Endometrial microvascular endothelial cells (primary cell): ENCODE data around the gene NEK9. TPM values are rescaled to one million over a fixed set of nuclear protein-coding genes. Genes with fewer than 3 reads are reported as not detected.
"Not testable (repeated sequence)": the region's sequence is repeated elsewhere in the genome, so short reads cannot be mapped to it uniquely, and the experiment has no call there.

Experiments
- in situ Hi-C: cut with HindIII; loops from 2 replicates; pipeline ENCODE4 v1.10.0; 2017; ENCODE audit warnings: low sequenced_read_pairs, low pct_unique_long_range_greater_than_20kb; ENCODE audit errors: inconsistent ontology term
- total RNA-seq: library from RNA; depleted of rRNA; stranded (reverse); fragments of >200 nt; gene quantifications from one replicate; pipeline ENCODE4 v1.2.3, GENCODE V29; 2015; ENCODE audit errors: inconsistent ontology term

Gene NEK9
- total RNA-seq, 1 donor from 2014 or later: 12.8 TPM

DNA sequence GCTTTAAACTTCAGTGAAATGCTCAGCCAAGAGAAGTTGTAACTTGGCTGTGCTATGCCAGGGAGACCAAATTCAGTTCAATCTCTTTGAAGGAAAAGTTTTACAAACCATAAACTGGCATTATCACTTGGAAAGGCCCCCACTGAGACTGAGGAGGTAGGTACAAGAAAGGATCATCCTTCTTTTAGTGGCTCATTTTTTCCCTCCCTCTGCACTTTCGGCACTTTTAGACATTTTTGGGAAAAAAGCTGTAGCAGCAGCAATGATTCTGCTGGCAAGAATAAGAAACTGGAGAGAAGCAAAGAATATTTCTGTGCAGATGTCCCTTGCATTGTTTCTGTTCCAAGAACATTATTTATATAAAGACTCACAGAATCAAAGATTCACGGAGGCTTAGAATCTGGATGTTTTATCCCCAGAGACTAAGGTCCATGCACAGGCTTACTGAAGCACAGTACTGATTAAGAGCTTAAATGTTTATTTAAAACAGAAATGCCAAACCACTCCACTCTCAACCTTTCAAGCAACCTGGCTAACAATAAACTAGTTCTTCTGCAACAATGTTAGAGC is 45.1 kb downstream of the NEK9 start:
- in situ Hi-C loops: no loop called here

DNA sequence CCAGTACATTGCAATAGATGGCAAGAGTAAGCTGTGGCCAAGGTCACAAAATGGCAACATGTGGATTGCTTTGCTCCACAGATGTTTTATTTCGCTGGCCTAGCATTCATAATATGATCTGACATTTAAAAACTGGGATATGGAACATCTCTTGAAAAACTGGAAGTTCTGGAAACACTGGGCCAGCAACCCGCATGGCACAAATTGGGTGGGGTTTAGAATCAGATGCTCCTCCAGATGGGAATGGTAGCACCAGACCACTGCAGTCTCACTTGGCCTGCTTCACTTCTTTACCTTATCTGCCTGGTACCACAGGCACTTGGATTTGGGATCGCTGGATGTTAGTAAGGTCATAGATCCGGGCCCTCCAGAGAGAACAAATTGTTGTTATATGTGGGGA is 47.3 kb downstream of the NEK9 start:
- in situ Hi-C loops: loop anchor here (5.0 kb wide), 1 partner anchor 117 kb away; no protein-coding TSS in a partner anchor

DNA sequence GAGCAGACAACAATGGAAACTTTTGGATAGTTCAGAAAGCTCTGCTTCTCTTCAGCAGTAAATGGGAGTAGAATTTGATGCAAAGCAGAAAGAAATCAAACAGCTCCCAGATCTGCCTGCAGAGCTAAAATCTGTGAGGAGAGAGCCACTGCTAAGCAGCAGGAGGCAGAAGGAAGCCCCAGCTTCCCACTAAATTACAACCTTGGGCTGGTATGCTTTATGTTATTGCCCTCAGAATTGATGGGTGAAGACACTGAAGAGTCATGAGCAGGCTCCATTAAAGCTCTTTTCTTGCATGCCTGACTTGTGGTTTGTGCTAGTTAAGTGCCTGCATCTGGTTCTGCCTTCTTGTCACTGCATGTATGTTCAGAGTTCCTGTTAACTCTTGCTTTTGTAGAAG is 49.1 kb downstream of the NEK9 start:
- in situ Hi-C loops: loop anchor here (5.0 kb wide), 1 partner anchor 115 kb away; no protein-coding TSS in a partner anchor

DNA sequence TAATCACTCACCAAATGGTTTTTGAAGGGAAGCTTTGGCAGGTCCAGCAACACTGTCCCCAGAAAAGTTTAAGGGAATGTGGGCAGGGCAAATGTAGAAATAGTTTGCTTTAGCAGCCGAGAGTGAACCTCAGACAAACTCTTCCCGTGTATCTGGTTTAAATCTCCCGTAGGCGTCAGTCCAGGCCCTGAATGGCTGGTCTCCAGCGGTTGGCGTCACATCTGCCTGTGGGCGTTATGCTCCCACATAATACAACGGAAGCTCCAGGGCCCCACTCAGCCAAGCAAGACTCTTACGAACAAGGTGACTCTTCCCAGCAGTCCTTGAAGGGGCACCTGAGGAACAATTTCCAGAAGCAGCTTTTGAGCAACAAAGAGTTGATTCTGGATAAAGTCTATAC is 56.5 kb downstream of the NEK9 start:
- in situ Hi-C loops: no loop called here

DNA sequence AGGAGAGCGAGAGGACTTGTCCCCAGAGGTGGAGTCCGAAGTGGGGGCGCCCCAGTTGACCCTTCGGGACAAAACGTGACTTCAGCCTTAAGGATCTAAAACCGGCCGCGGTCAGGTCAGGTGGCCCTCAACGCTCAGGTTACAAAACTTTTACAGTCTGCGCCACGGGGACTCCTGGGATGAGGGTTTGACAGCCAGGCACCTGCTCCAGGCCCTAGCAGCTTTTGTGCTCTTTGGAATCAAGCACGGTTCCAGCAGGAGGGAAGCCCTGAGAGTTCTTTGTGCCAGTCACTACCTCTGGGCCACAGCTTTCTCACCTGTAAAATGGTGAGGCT is 57.1 kb downstream of the NEK9 start:
- in situ Hi-C loops: no loop called here

DNA sequence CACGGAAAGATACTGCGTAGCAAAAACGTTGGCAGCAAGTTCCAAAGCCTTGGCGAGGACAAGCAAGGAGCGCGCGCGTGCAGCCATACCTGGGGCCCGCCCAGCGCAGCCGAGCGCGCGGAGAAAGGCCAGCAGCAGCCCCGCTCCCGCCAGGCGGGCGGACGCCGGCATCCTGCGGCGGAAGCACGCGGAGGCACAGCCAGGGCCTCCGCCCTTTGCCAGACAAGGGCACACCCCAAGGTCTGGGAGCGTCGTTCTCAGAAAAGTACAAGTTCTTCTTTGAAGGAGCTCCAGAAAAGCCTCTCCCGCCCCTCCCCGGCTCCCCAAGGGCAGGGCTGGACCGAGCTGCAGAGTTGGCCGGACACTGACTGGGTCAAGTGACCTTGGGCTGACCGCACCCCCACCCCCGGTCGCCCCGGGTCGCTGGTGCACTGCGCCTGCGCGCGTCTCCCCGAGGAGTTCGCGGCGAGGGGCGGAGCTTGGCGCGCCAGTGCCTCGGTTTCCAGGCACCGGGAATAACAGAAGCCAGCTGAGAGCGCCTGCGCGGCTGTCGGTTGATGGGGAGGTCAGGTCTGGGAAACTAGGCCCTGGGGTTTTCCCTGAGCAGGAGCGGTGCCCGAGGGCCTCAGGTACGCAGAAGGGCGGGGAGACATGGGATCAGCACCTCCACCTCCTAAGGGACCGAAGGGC is 57.6 kb downstream of the NEK9 start, which contains the start of gene ZC2HC1C:
Gene ZC2HC1C (plus strand): TSS at position 521 of the 690 bp plus-strand sequence. CDS start 933 bp downstream, outside the sequence.
- in situ Hi-C loops: no loop called here

DNA sequence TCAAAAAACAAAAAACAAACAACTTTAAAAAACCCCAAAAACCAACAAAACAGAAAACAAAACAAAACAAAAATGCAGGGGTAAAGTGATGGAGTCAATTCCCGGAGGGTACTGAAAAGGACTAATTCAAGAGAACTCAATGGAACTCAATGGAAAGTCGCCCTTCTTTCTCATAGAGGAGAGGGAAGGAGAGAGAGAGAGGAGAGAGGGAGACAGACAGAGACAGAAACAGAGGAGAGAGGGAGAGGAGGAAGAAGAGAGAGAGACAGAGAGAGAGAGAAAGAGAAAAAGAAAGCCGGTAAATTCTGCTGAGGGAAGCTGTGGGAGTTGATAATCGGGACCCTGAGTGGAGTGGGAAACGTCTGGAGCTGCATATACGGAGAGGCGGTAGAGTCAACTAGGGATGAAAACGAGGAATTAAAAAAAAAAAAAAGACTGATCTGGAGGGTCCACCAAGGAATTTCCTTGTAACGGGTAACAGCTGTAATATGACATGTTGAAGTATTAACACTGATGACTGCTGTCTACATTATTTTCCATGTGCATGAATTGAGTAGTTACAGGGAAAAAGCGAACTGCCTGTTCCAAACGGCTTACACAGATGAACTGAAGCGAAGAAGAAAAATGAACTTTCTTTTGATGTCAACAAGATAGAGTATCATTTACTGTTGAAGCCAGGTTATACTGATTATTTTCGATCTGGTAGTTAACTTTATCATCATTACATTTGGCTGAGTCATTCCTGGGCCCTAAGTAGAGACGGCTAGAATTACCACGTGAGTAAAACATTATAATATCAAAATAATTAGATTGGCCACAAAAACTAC is 58.3 kb downstream of the NEK9 start:
- in situ Hi-C loops: no loop called here

DNA sequence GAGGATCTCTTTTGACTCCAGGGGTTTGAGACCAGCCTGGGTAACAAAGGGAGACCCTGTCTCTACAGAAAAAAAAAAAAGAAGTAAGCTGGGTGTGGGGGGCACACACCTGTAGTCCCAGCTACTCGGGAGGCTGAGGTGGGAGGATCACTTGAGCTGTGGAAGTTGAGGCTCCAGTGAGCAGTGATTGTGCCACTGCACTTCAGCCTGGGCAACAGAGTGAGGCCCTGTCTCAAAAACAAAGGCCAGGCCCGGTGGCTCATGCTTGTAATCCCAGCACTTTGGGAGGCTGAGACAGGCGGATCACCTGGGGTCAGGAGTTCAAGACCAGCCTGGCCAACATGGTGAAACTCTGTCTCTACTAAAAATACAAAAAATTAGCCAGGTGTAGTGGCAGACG is 59.1 kb downstream of the NEK9 start:
- in situ Hi-C loops: not testable (repeated sequence)

DNA sequence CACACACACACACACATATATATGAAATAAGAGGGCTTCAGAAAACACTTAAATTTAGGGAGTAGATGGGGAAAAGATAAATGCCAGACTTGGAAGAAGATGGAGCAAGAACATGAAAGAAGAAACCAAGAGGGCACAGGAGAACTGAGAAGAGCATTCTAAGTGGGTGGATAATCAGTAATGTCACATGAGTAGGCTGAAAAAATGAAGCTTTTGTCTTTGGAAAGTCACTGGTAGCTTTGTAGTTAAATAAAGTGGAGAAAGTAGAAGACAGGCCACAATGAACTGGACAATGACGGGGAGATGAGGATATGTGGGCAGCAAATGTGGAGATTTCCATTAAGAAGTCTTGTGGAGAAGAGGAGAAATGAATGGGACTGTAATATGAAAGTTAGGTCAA is 59.6 kb downstream of the NEK9 start:
- in situ Hi-C loops: no loop called here

DNA sequence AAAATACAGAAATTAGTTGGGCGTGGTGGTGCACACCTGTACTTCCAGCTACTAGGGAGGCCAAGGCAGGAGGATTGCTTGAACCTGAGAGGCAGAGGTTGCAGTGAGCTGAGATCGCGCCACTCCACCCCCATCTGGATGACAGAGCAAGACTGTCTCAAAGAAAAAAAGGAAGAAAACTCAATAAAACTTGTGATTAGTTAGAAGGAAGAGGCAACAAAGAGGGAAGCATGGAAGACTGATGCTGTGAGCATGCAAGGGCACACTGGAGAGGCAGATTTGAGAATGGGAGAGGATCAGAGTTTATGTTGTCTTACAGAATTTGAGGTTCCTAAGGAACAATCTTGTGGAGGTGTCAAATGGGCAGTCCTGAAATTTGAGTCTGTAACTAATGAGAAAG is 60.2 kb downstream of the NEK9 start:
- in situ Hi-C loops: no loop called here

DNA sequence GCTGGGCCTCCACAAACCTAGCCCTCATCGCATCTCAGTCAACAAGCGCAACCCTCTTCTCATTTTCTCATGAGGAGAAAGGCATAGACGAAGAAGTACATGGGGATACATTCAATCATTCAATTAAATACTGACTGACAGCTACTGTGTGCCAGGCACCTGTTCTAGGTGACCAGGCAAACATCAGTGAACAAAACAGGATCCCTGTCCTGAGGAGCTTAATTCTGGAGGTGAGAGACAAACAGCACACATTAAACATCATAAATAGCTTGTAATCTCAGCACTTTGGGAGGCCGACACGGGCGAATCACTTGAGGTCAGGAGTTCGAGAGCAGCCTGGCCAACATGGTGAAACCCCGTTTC is 62.7 kb downstream of the NEK9 start:
- in situ Hi-C loops: no loop called here

DNA sequence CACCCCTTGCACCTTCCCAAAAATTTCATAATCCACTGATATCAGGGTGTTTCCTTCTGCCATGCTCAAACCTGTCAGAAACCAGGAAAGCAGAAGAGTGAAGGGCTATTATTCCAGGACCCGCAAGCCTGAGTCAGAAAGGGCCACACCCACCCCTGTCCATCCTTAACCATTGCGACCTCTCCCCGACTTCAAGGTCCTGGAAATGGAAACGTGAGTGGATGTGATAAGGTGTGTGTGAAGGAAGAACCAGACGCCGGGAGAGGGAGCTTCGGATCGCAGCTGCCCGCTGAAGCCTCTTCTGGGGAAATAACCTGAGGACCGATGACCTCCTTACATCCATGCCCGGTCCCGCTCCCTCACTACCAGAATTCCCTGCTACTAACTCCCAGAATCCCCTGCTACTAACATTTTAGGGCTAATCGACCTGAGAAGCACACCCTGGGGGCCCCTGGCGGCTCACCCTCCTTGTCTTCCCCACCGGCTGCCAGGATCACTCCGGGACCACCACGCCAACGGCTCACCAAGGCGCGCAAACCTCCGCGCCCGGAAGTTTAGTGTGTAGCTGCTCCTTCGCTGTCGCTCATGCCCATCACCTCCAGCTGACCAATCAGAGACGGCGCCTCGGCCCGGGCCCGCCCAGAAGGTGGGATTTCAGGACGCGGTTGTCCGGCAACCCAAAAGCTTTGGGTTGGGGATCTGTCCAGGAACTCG is 63.2 kb downstream of the NEK9 start, which contains the start of gene ACYP1:
Gene ACYP1 (minus strand): TSS at position 534 of the 714 bp plus-strand sequence. CDS start 471 bp downstream, at position 63.
- in situ Hi-C loops: no loop called here

DNA sequence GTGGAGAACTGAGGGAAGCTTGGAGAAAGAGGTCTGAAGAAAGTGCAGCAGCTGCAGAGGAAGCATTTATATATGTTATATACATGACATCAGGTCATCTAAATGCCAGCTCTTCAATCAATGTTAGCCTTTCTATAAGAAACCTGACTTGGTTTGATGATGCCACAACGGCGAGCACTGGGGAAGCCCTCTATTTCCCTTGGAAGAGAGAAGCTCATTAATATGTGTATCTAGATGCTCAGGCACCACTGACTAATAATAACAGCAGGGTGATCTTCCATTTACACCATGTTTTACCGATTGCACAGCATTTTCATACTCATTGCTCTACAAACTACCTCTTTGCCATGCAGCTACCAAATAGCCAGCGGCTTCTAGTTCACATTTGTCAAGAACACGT is 63.8 kb downstream of the NEK9 start:
- in situ Hi-C loops: no loop called here

DNA sequence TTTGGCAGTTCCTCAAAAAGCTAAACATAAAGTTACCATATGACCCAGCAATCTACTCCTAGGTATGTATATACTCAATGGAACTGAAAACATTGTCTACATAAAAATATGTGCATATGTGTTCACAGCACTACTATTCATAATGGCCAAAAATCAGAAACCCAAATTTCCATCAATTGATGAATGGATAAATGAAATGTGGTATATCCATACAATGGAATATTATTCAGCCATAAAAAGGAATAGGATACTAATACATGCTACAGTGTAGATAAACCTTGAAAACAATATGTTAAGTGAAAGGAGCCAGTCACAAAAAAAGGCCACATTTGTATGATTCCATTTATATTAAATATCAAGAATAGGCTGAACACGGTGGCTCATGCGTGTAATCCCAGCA is 66.4 kb downstream of the NEK9 start:
- in situ Hi-C loops: no loop called here

DNA sequence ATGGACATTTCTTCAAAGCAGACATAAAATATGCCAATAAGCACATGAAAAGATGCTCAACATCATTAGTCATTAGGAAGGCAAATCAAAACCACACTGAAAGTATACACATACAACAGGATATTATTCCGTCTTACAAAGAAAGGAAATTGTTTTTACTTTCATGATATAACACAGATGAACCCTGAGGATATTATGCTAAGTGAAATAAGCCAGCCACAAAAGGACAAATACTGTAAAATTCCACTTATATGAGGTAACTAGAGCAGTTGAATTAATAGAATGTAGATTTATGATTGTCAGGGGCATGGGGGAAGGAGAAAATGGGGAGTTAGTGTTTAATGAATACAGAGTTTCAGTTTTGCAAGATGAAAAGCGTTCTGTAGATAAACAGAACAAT is 67.2 kb downstream of the NEK9 start:
- in situ Hi-C loops: no loop called here

DNA sequence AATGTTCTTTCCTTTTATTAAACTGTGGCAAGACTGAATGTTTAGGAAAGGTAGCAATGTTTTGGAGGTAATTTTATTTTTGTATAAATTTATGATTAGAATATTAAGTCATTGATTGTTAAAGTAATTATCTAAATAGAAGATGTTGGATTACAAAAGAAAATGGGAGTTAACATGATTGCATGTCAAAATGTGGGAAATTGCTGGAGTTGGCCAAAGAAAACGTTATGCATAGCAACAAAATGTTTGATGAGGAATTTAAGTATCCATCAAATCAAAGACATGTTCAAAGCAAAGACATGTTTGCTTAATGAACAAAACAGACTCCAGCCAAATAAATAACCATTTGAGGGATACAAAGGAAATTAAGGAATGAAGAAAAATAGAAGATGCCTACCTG is 72.4 kb downstream of the NEK9 start:
- in situ Hi-C loops: no loop called here

DNA sequence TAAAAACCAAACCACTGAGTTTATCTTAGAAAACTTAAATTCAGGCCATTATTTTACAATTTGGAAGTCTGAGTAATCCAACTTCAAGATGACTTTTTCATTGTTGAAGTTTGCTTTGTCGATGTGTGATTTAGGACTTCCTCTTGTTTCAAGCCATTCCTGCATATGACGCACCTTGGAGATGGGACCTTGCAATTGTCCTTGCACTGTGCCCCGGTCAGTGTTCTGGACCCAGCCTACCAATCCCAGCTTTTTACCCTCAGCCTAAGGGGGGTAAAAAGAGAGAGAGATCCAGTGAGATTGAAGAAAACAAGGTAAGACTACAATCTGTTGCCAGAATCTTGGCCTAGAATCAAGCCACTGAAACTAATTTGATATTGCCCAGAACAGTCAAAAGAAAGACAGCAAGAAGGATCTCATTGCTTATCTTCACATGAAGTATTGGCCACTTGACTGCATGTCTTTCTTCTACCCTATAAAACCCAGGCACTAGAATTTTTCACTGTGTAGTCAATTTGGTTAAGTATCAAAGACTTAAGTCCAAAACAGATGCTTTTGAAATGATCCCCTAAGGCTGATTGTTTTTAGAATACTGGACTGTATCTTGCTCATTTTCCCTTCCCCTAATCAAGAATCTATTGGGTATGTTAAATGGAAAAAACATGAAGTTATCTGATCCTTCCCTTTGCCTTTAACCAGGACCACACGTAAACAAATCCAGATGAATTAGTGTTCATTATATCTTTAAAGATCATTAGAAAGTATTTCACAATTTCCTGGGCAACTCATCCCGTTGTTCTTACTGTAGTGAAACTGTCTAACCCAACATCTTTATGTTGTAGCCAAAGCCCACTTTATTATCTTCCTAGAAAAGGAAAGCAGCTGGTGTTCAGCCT is 73.2 kb downstream of the NEK9 start:
- in situ Hi-C loops: no loop called here

DNA sequence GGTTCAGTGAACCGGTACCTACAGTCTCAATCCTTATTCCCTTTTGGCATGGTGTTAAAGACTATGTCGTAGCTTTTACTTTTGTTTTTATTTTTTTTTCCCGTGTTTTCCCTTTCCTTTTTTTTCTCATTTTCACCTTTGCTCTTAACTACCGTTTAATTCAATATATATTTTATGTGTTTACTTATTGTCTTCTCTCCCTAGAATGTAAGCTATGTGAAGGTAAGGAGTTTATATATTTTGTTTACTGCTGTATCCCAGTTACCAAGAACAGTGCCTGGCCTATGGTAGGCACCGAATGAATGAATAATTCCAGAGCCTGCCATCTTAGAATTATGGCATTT is 75.3 kb downstream of the NEK9 start:
- in situ Hi-C loops: no loop called here
